Fibroblast of lung (primary cell): Measurements from ENCODE around the gene KDM2B.

ENCODE experiments used
- CTCF ChIP-seq, 2 donors: IDR thresholded peaks in 1 of 2; conservative IDR thresholded peaks in 1 of 2; 1 replicate in 1 of 2; 2 replicates in 1 of 2; pipeline ENCODE4 v1.5.1; 2011 to 2012; ENCODE audit warnings: low read length in 2 of 2, control low read depth in 1 of 2, inconsistent platforms in 1 of 2, low read depth in 1 of 2, mild to moderate bottlenecking in 1 of 2
- EZH2 ChIP-seq: IDR thresholded peaks from 2 replicates; pipeline ENCODE4 v1.5.1; 2012; ENCODE audit warnings: low read length, control low read depth, mild to moderate bottlenecking; ENCODE audit errors: missing control alignments

DNA sequence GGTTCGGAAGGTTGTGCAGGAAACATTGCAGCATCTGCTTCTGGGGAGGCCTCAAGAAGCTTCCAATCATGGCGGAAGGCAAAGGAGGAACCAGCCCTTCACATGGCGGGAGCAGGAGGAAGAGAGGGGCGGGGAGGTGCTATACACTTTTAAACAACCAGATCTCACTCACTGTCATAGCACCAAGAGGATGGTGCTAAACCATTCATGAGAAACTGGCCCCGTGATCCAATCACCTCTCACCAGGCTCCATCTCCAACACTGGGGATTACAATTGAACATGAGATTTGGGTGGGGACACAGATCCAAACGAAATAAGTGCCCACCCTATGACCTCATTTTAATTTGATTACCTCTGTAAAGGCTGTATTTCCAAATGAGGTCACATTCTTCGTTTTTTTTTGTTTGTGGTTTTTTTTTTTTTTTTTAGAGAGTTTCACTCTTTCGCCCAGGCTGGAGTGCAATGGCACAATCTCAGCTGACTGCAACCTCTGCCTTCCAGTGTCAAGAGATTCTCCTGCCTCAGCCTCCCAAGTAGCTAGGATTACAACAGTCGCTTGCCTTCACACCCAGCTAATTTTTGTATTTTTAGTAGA lies 34.1 kb upstream of the KDM2B start:
- TF ChIP-seq CTCF (conservative IDR thresholded peaks at IDR 0.05 in 1 of 2, IDR thresholded peaks at IDR 0.05 in 1 of 2; ENCODE audit: low read depth in 1 of 2, low read length in 2 of 2) (no peak), EZH2 (no peak)
